ENCODE data around the gene NDUFAF3.

Gene NDUFAF3

GRCh38 chr3:49058011-49058410 is 36.1 kb downstream of the NDUFAF3 start:
- TF ChIP-seq, protein P1, sequence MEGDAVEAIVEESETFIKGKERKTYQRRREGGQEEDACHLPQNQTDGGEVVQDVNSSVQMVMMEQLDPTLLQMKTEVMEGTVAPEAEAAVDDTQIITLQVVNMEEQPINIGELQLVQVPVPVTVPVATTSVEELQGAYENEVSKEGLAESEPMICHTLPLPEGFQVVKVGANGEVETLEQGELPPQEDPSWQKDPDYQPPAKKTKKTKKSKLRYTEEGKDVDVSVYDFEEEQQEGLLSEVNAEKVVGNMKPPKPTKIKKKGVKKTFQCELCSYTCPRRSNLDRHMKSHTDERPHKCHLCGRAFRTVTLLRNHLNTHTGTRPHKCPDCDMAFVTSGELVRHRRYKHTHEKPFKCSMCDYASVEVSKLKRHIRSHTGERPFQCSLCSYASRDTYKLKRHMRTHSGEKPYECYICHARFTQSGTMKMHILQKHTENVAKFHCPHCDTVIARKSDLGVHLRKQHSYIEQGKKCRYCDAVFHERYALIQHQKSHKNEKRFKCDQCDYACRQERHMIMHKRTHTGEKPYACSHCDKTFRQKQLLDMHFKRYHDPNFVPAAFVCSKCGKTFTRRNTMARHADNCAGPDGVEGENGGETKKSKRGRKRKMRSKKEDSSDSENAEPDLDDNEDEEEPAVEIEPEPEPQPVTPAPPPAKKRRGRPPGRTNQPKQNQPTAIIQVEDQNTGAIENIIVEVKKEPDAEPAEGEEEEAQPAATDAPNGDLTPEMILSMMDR (conservative IDR thresholded peaks at IDR 0.05; ENCODE audit: low read depth, low read length): no peak
- no peak overlapping the region for H3K4me3 ChIP-seq (ENCODE audit: low read length)
- no peak for DNase-seq (ENCODE audit: low read depth)

All from retinal pigment epithelial cell (primary cell).